Mesendoderm (in vitro differentiated cells): Measurements from ENCODE around the gene MTMR6.
A peak's percentile ranks its signal among the peaks of the same experiment; 100 is the strongest.

Experiments
- DNase-seq: peaks from one replicate; pipeline ENCODE4 v3.0.0; 2013
- H2AK5ac ChIP-seq: 2 replicates; pipeline ENCODE4 v1.6.1; 2013; ENCODE audit warnings: low read length, inconsistent platforms
- H2BK120ac ChIP-seq: 2 replicates; pipeline ENCODE4 v1.6.1; 2013; ENCODE audit warnings: low read depth, mild to moderate bottlenecking, low read length, moderate library complexity, mixed read lengths
- H2BK15ac ChIP-seq: replicated peaks from 2 replicates; pipeline ENCODE4 v1.6.1; 2013; ENCODE audit warnings: low read depth, mild to moderate bottlenecking, moderate library complexity
- H2BK5ac ChIP-seq: 2 replicates; pipeline ENCODE4 v1.6.1; 2013; ENCODE audit warnings: low read length, inconsistent platforms
- H3K18ac ChIP-seq: 2 replicates; pipeline ENCODE4 v1.6.1; 2013; ENCODE audit warnings: mild to moderate bottlenecking, low read length, mixed read lengths
- H3K23ac ChIP-seq: one replicate; pipeline ENCODE4 v1.6.1; 2013; ENCODE audit warnings: low read length
- H3K27ac ChIP-seq: 2 replicates; pipeline ENCODE4 v1.5.1; 2013; ENCODE audit warnings: low read depth, mild to moderate bottlenecking, inconsistent platforms, low read length, moderate library complexity
- H3K27me3 ChIP-seq: 2 replicates; pipeline ENCODE4 v1.6.1; 2013; ENCODE audit warnings: low read length, control low read depth, mild to moderate bottlenecking, inconsistent platforms; ENCODE audit not compliant: insufficient read depth, poor library complexity
- H3K36me3 ChIP-seq: 2 replicates; pipeline ENCODE4 v1.6.1; 2013; ENCODE audit warnings: low read length, inconsistent platforms; ENCODE audit not compliant: control insufficient read depth, insufficient read depth
- H3K4ac ChIP-seq: one replicate; pipeline ENCODE4 v1.6.1; 2013; ENCODE audit warnings: low read depth, mild to moderate bottlenecking, low read length, moderate library complexity
- H3K4me1 ChIP-seq: 2 replicates; pipeline ENCODE4 v1.6.1; 2013; ENCODE audit warnings: low read depth, low read length, inconsistent platforms; ENCODE audit not compliant: control insufficient read depth
- H3K4me2 ChIP-seq: 2 replicates; pipeline ENCODE4 v1.6.1; 2013; ENCODE audit warnings: low read length
- H3K4me3 ChIP-seq: 2 replicates; pipeline ENCODE4 v1.5.1; 2013; ENCODE audit warnings: mild to moderate bottlenecking, low read length
- H3K56ac ChIP-seq: one replicate; pipeline ENCODE4 v1.6.1; 2013; ENCODE audit warnings: low read length
- H3K79me1 ChIP-seq: 2 replicates; pipeline ENCODE4 v1.6.1; 2013; ENCODE audit warnings: low read length, inconsistent platforms
- H3K79me2 ChIP-seq: 2 replicates; pipeline ENCODE4 v1.6.1; 2013; ENCODE audit warnings: mild to moderate bottlenecking, low read length; ENCODE audit not compliant: control insufficient read depth, insufficient read depth
- H3K9ac ChIP-seq: 2 replicates; pipeline ENCODE4 v1.6.1; 2013; ENCODE audit warnings: low read length, inconsistent platforms
- H4K5ac ChIP-seq: one replicate; pipeline ENCODE4 v1.6.1; 2013; ENCODE audit warnings: low read length
- H4K8ac ChIP-seq: one replicate; pipeline ENCODE4 v1.6.1; 2013; ENCODE audit warnings: low read depth, mild to moderate bottlenecking, control low read depth, low read length, moderate library complexity
- WGBS: extraction: QIAGEN DNeasy Blood & Tissue Kit; methylation state at CpG from one replicate; pipeline ENCODE4 v1.1.7; 2013; ENCODE audit warnings: low lambda C conversion rate, missing lambda C conversion rate; ENCODE audit not compliant: insufficient coverage; ENCODE audit errors: extremely low coverage; 5-methylcytosine and 5-hydroxymethylcytosine counted together

Gene MTMR6

GRCh38 chr13:25301347-25302113 is 14.2 kb upstream of the MTMR6 start, which contains the start of gene NUP58:
TSS of gene NUP58 (plus strand) at chr13:25301625. CDS start at chr13:25301774, 149 bp downstream.
- no CpG with 5 or more reads among the region's 64 CpGs for WGBS
- Histone ChIP-seq H2BK120ac (no peak within 1 kb of the TSS), H3K79me2 (peaks cover 38% of the 10 kb centered on the region), H2AK5ac (no peak within 1 kb of the TSS), H3K4me3 (peak within 1 kb of the TSS; percentile 71), H3K4me2 (peak within 1 kb of the TSS; percentile 43), H3K27ac (peak within 1 kb of the TSS; percentile 69), H3K4me1 (peaks cover 4% of the 10 kb centered on the region), H3K56ac (peak within 1 kb of the TSS; percentile 96), H3K23ac (no peak within 1 kb of the TSS), H3K36me3 (no peaks in the 10 kb centered on the region), H2BK5ac (peak within 1 kb of the TSS; percentile 49), H3K9ac (peak within 1 kb of the TSS; percentile 85), H3K18ac (peak within 1 kb of the TSS; percentile 33), H3K4ac (peak within 1 kb of the TSS; percentile 93), H4K5ac (peak within 1 kb of the TSS; percentile 96), H2BK15ac (no peak within 1 kb of the TSS), H3K79me1 (peaks cover 8% of the 10 kb centered on the region), H4K8ac (peak within 1 kb of the TSS; percentile 100), H3K27me3 (no peaks in the 10 kb centered on the region)
- peak; percentile 94 for DNase-seq

GRCh38 chr13:25300861-25301346 is 13.6 kb upstream of the MTMR6 start:
- Histone ChIP-seq H3K23ac (no peak overlapping the region), H3K27me3 (no peaks in the 10 kb centered on the region), H3K56ac (peak overlapping the region; percentile 73), H3K27ac (no peak overlapping the region), H3K4me2 (peak overlapping the region; percentile 43), H2BK15ac (no peak overlapping the region), H2BK5ac (no peak overlapping the region), H3K9ac (peak overlapping the region; percentile 57), H3K4ac (no peak overlapping the region), H3K79me2 (peaks cover 36% of the 10 kb centered on the region), H3K79me1 (peaks cover 8% of the 10 kb centered on the region), H2AK5ac (no peak overlapping the region), H2BK120ac (no peak overlapping the region), H4K5ac (peak overlapping the region; percentile 96), H4K8ac (peak overlapping the region; percentile 100), H3K4me1 (peaks cover 4% of the 10 kb centered on the region), H3K4me3 (peak overlapping the region; percentile 13), H3K36me3 (no peaks in the 10 kb centered on the region), H3K18ac (no peak overlapping the region)
- no CpG with 5 or more reads among the region's 33 CpGs for WGBS
- no peak for DNase-seq

- no peak overlapping the region for H3K9ac ChIP-seq
- H4K5ac ChIP-seq: no peak overlapping the region
- no peaks in the 10 kb centered on the region for H3K27me3 ChIP-seq
- no peaks in the 10 kb centered on the region for H3K36me3 ChIP-seq
- no peak overlapping the region for H3K56ac ChIP-seq
- H3K79me1 ChIP-seq: no peaks in the 10 kb centered on the region
- no peak overlapping the region for H3K4ac ChIP-seq
- H3K4me3 ChIP-seq: no peak overlapping the region
- no peak overlapping the region for H3K27ac ChIP-seq
- H3K23ac ChIP-seq: no peak overlapping the region
- H2BK15ac ChIP-seq: no peak overlapping the region
- no peak overlapping the region for H4K8ac ChIP-seq
- H2BK120ac ChIP-seq: no peak overlapping the region
- H3K4me2 ChIP-seq: no peak overlapping the region
- H3K4me1 ChIP-seq: no peaks in the 10 kb centered on the region
- WGBS: no CpG with 5 or more reads among the region's 3 CpGs
- H3K79me2 ChIP-seq: no peaks in the 10 kb centered on the region
- H2BK5ac ChIP-seq: no peak overlapping the region
- no peak overlapping the region for H2AK5ac ChIP-seq
- no peak overlapping the region for H3K18ac ChIP-seq
- DNase-seq: no peak
These were observed 8.4 kb upstream of the MTMR6 start for GRCh38 chr13:25295701-25296100.

GRCh38 chr13:25295228-25295627 is 7.9 kb upstream of the MTMR6 start:
- Histone ChIP-seq H3K27ac (no peak overlapping the region), H3K9ac (no peak overlapping the region), H2AK5ac (no peak overlapping the region), H3K56ac (no peak overlapping the region), H4K5ac (no peak overlapping the region), H3K4me1 (no peaks in the 10 kb centered on the region), H2BK5ac (no peak overlapping the region), H4K8ac (no peak overlapping the region), H2BK120ac (no peak overlapping the region), H3K23ac (no peak overlapping the region), H3K18ac (no peak overlapping the region), H3K27me3 (no peaks in the 10 kb centered on the region), H3K4me3 (no peak overlapping the region), H3K4me2 (no peak overlapping the region), H3K4ac (no peak overlapping the region), H3K36me3 (no peaks in the 10 kb centered on the region), H2BK15ac (no peak overlapping the region), H3K79me2 (no peaks in the 10 kb centered on the region), H3K79me1 (no peaks in the 10 kb centered on the region)
- whole genome bisulfite sequencing: no CpG with 5 or more reads among the region's 3 CpGs
- no peak for DNase-seq

GRCh38 chr13:25292301-25292700 is 5.0 kb upstream of the MTMR6 start:
- no peak overlapping the region for H2BK5ac ChIP-seq
- no peak overlapping the region for H3K9ac ChIP-seq
- no peak overlapping the region for H3K4ac ChIP-seq
- DNase-seq: peak; percentile 48
- no peaks in the 10 kb centered on the region for H3K79me1 ChIP-seq
- no peak overlapping the region for H4K5ac ChIP-seq
- H2BK15ac ChIP-seq: no peak overlapping the region
- H3K4me3 ChIP-seq: no peak overlapping the region
- no peaks in the 10 kb centered on the region for H3K79me2 ChIP-seq
- H3K56ac ChIP-seq: no peak overlapping the region
- no peak overlapping the region for H3K4me2 ChIP-seq
- H3K23ac ChIP-seq: no peak overlapping the region
- H3K18ac ChIP-seq: no peak overlapping the region
- no peak overlapping the region for H4K8ac ChIP-seq
- no peak overlapping the region for H2AK5ac ChIP-seq
- H3K27ac ChIP-seq: no peak overlapping the region
- WGBS: no CpG with 5 or more reads among the region's 1 CpG
- no peaks in the 10 kb centered on the region for H3K36me3 ChIP-seq
- no peaks in the 10 kb centered on the region for H3K27me3 ChIP-seq
- H2BK120ac ChIP-seq: no peak overlapping the region
- no peaks in the 10 kb centered on the region for H3K4me1 ChIP-seq
